ENCODE results near the gene MNT.

Gene MNT

DNA sequence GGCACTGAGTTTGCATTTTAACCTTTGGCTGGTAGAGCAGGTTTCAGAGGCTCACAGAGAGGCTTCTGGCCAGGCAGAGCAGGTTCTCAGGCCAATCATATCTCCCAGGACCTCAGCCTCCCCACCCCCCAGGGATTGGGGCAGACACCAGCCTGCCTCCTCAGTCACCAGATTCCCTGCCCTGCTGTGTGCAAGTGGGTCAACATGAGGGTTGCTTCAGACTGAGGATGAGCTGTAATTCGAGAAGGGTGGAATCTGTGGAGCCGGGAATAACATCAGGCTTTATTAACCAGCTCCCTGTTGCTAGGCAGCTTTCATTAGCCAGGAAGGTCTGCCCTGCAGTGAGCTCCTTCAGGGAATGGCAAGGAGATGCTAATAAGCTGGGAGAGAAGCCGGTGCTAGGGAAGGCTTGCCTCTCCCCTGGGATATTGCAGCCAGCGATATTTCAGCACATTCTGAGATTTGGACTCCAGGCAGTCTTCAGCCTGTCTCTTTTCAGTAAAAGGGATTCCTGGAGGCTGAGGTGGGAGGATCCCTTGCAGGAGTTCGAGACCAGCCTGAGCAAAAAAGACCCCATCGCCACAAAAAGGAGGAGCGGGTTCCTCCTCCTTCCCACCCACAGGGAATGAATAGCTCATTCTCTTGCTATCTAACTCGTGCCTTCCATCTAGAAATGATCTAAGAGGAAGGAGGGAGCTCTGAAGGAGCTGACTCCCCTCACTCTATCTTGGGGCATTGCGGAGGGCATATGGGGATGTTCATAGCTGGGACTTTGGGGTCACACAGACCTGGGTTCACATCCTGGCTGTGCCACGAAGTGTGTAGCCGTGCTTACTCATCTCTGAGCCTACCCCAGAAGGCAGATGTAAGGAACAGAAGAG lies 52.8 kb downstream of the MNT start:
- Histone ChIP-seq H3K36me3 (peaks cover 7% of the 10 kb centered on the region), H3K9me3 (ENCODE audit: severe bottlenecking) (no peaks in the 10 kb centered on the region), H3K27ac (peak overlapping the region; percentile 77), H3K27me3 (ENCODE audit: insufficient read depth, low read depth, severe bottlenecking) (no peaks in the 10 kb centered on the region), H3K4me3 (ENCODE audit: low read depth, low read length) (no peak overlapping the region; the same call in 1 of the 2 replicates)
- DNase-seq, result peak; percentile 94
- no peak for TF ChIP-seq CTCF (IDR thresholded peaks at IDR 0.05; ENCODE audit: low read depth, low read length)

GRCh38 chr17:2346475-2346874 lies 54.4 kb downstream of the MNT start:
- TF ChIP-seq CTCF (IDR thresholded peaks at IDR 0.05; ENCODE audit: low read depth, low read length), result no peak
- no peak for DNase-seq
- Histone ChIP-seq H3K27me3 (ENCODE audit: insufficient read depth, low read depth, severe bottlenecking) (no peaks in the 10 kb centered on the region), H3K4me3 (ENCODE audit: low read depth, low read length) (no peak overlapping the region), H3K9me3 (ENCODE audit: severe bottlenecking) (no peaks in the 10 kb centered on the region), H3K36me3 (peaks cover 12% of the 10 kb centered on the region), H3K27ac (no peak overlapping the region)

GRCh38 chr17:2344528-2344927 lies 56.3 kb downstream of the MNT start:
- no peak for DNase-seq
- H3K36me3 ChIP-seq, result peaks cover 14% of the 10 kb centered on the region
- no peaks in the 10 kb centered on the region for H3K27me3 ChIP-seq (ENCODE audit: insufficient read depth, low read depth, severe bottlenecking)
- H3K27ac ChIP-seq, result no peak overlapping the region
- H3K9me3 ChIP-seq (ENCODE audit: severe bottlenecking), result no peaks in the 10 kb centered on the region
- no peak for TF ChIP-seq CTCF (IDR thresholded peaks at IDR 0.05; ENCODE audit: low read depth, low read length)
- H3K4me3 ChIP-seq (ENCODE audit: low read depth, low read length), result no peak overlapping the region

- no peak overlapping the region for H3K4me3 ChIP-seq (ENCODE audit: low read depth, low read length)
- H3K36me3 ChIP-seq, result peaks cover 18% of the 10 kb centered on the region
- H3K27ac ChIP-seq, result no peak overlapping the region
- H3K27me3 ChIP-seq (ENCODE audit: insufficient read depth, low read depth, severe bottlenecking), result no peaks in the 10 kb centered on the region
- no peak for DNase-seq
- TF ChIP-seq CTCF (IDR thresholded peaks at IDR 0.05; ENCODE audit: low read depth, low read length), result no peak
- H3K9me3 ChIP-seq (ENCODE audit: severe bottlenecking), result no peaks in the 10 kb centered on the region
Measured at GRCh38 chr17:2343421-2343820, 57.4 kb downstream of the MNT start.

- TF ChIP-seq CTCF (IDR thresholded peaks at IDR 0.05; ENCODE audit: low read depth, low read length), result no peak
- no peak for DNase-seq
- Histone ChIP-seq H3K27me3 (ENCODE audit: insufficient read depth, low read depth, severe bottlenecking) (no peaks in the 10 kb centered on the region), H3K36me3 (peaks cover 39% of the 10 kb centered on the region), H3K27ac (peak overlapping the region; percentile 78), H3K9me3 (ENCODE audit: severe bottlenecking) (no peaks in the 10 kb centered on the region), H3K4me3 (ENCODE audit: low read depth, low read length) (peak overlapping the region; percentile 76)
Measured at GRCh38 chr17:2338315-2338657, 62.6 kb downstream of the MNT start.
